ENCODE measurements around the gene UBAC1.

The UBAC1 gene

DNA sequence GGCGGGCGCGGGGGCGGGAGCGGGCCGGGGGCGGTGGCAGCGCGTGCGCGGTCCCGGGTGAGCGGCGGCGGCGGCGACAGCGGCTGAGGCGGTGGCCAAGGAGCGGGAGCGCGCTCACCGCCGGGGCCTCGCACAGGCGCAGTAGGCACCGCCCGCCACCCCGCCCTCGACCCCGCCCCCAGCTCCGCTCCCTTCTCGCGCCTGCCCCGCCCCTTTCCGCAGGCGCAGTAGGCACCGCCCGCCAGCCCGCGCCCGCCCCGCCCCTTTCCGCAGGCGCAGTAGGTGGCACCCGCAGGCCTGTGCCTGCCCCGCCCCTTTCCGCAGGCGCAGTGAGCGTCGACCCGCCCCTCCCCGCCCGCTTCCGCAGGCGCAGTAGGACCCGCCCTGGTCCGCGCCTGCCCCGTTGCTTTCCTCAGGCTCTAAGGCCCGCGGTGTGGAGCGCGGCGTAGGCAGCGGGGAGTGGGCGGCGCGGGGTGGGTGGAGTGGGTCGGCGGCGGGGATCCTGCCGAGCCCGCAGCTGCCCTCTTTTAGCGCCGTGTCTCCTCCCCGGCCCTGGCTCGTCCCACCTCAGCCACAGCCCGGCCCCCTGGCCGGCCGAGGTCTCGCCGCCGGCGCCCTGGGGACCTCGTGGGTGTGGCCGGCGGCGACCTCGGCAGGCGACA, 53.6 kb downstream of the UBAC1 start, which contains the start of gene CAMSAP1:
CAMSAP1 (minus strand) TSS at position 116 of the 662 bp plus-strand sequence. CDS start 387 bp downstream, outside the sequence.
- peak within 1 kb of the TSS; percentile 65 for H3K4me3 ChIP-seq (ENCODE audit: low read depth, low read length)
- H3K27me3 ChIP-seq (replicated peaks), result no peaks in the 10 kb centered on the region
- DNase-seq, result peak; percentile 84
- H3K27ac ChIP-seq, result peak within 1 kb of the TSS; percentile 8
- H3K36me3 ChIP-seq (replicated peaks), result peaks cover 5% of the 10 kb centered on the region
- in situ Hi-C loops (cut with HindIII; ENCODE audit: low pct_ligation_motif_present, low sequenced_read_pairs), result no loop called here
- TF ChIP-seq, protein P1, sequence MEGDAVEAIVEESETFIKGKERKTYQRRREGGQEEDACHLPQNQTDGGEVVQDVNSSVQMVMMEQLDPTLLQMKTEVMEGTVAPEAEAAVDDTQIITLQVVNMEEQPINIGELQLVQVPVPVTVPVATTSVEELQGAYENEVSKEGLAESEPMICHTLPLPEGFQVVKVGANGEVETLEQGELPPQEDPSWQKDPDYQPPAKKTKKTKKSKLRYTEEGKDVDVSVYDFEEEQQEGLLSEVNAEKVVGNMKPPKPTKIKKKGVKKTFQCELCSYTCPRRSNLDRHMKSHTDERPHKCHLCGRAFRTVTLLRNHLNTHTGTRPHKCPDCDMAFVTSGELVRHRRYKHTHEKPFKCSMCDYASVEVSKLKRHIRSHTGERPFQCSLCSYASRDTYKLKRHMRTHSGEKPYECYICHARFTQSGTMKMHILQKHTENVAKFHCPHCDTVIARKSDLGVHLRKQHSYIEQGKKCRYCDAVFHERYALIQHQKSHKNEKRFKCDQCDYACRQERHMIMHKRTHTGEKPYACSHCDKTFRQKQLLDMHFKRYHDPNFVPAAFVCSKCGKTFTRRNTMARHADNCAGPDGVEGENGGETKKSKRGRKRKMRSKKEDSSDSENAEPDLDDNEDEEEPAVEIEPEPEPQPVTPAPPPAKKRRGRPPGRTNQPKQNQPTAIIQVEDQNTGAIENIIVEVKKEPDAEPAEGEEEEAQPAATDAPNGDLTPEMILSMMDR (IDR thresholded peaks at IDR 0.05; ENCODE audit: low read depth, low read length, missing control alignments), result no peak

DNA sequence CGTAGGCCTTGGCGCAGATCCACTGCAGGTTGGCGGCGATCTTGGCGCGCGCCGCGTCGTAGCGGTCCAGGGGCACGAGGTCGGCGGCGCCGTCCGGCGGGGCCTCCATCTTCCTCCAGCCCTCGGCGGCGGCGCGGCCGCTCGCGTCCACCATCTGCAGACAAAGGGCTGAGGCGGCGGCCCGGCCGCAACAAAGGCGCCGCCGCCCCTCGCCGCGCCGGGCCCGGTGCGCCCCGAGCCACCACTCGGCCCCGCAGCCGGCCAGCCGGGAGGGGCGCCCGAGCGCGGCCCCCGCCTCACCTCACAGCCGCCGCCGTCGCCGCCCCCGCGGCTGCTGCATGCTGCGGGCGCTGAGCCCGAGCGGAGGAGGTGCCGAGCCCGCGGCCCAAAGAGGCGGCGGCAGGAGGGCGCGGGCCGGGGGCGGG, 54.2 kb downstream of the UBAC1 start:
- Histone ChIP-seq H3K27ac (no peak overlapping the region), H3K27me3 (replicated peaks) (no peaks in the 10 kb centered on the region), H3K4me3 (ENCODE audit: low read depth, low read length) (peak overlapping the region; percentile 58), H3K36me3 (replicated peaks) (peaks cover 5% of the 10 kb centered on the region)
- no peak for DNase-seq
- in situ Hi-C loops (cut with HindIII; ENCODE audit: low pct_ligation_motif_present, low sequenced_read_pairs), result no loop called here
- TF ChIP-seq, protein P1 (IDR thresholded peaks at IDR 0.05; ENCODE audit: low read depth, low read length, missing control alignments), result no peak

DNA sequence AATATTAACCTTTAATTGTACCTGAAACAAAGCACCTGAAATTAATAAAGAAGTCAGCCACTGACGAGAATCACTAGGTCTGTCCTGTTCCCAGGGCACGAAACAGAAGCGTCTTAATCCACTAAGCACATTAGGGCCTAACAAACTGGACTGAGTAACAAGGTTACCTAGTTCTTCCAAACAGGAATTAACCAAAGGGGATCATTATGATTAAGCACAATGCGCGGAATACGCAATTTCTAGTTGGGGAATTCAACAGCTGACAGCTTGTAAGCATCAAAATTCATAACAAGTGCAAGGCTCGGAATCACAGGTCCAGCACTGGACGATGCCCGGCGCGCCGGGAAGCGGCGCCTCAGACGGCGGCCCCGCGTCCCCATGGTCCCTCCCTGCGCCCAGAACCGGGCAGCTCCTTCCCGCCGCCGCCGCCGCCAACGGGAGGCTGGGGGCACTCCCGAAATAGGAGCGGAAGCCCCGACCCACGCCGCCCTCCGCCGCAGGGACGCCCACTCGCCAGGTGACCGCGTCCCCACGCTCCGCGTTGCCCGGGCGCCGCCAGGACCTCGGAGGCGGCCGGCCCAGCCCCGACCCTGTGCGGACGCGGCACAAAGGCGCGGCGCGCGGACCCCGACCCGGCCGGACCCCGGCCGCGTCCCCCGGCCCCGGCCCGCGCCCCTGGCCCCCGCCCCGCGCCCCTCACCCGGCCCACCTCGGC, 54.7 kb downstream of the UBAC1 start:
- H3K36me3 ChIP-seq (replicated peaks), result peaks cover 5% of the 10 kb centered on the region
- H3K27ac ChIP-seq, result no peak overlapping the region
- DNase-seq, result no peak
- peak overlapping the region; percentile 58 for H3K4me3 ChIP-seq (ENCODE audit: low read depth, low read length)
- TF ChIP-seq, protein P1 (IDR thresholded peaks at IDR 0.05; ENCODE audit: low read depth, low read length, missing control alignments), result no peak
- in situ Hi-C loops (cut with HindIII; ENCODE audit: low pct_ligation_motif_present, low sequenced_read_pairs), result no loop called here
- no peaks in the 10 kb centered on the region for H3K27me3 ChIP-seq (replicated peaks)

DNA sequence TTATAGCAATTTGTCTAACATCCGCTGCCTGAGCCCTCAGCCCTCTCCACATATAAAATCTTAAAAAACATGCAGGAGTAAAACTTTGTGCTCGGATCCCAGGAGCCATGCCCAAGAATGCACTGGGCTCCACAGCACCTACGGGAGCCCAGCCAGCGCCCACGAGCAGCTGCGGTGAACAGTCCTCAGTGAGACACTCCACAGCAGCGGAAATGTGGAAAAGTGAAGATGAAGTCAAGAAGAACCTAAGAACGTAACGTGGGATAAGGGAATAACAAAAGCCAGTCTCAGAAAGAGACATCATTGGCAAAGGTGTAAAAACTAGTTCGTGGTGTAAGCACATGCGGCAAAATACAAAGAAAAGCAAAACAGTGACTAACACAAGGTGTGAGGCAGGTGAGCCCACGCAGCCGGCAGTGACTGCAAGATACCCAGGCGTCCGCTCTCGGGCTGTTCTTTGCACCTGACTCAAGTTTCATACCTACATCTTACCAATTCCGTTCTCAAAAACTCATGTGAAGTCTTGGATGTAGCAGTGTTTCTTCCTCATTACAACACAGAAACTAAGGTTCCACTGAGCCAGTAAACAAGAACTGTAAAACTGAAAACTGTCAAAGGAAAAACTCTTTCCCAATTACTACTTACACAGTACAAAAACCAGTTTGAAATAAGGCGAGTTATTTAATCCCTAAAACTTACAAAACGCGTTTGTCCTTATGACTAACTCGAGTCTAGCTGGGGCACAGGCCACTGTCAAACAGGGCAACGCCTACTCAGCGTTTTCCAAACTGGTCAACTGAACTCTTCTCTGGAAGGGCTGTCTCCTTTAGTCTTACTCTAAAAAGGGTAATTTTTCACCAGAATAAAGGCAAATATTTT, 55.6 kb downstream of the UBAC1 start:
- Histone ChIP-seq H3K4me3 (ENCODE audit: low read depth, low read length) (peak overlapping the region; percentile 58), H3K27ac (peak overlapping the region; percentile 16), H3K27me3 (replicated peaks) (no peaks in the 10 kb centered on the region), H3K36me3 (replicated peaks) (no peaks in the 10 kb centered on the region)
- in situ Hi-C loops (cut with HindIII; ENCODE audit: low pct_ligation_motif_present, low sequenced_read_pairs), result no loop called here
- TF ChIP-seq, protein P1 (IDR thresholded peaks at IDR 0.05; ENCODE audit: low read depth, low read length, missing control alignments), result no peak
- DNase-seq, result no peak

DNA sequence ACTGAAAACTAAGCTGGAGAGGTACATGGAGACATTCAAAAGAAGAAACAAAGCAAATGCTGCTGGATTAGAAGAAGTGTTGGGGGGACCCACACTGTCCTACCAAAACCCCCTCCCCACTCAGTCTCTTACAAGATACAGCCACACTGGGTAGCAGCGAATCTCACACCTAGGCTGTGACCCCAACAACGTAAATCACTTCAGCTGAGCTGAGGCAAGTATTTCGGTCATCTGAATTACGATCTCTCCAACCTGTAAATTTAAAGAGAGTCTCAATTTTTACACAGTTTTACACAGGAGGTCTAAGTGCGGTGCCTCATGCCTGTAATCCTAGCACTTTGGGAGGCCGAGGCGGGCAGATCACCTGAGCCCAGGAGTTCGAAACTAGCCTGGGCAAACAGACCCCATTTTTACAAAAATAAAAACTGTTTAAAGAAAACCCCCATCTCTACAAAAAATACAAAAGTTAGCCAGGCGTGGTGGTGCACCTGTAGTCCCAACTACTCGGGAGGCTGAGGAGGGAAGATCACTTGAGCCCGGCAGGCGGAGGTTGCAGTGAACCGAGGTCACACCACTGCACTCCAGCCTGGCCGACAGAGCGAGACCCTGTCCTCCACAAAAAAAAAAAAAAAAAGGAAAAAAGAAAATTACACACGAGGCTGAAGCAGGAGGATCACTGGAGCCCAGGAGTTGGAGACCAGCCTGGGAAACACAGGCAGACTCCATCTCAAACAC, 57.2 kb downstream of the UBAC1 start:
- DNase-seq, result no peak
- in situ Hi-C loops (cut with HindIII; ENCODE audit: low pct_ligation_motif_present, low sequenced_read_pairs), result no loop called here
- Histone ChIP-seq H3K4me3 (ENCODE audit: low read depth, low read length) (no peak overlapping the region), H3K27ac (no peak overlapping the region), H3K27me3 (replicated peaks) (no peaks in the 10 kb centered on the region), H3K36me3 (replicated peaks) (no peaks in the 10 kb centered on the region)
- TF ChIP-seq, protein P1 (IDR thresholded peaks at IDR 0.05; ENCODE audit: low read depth, low read length, missing control alignments), result no peak

Measured in brain microvascular endothelial cell (primary cell).